Measurements from ENCODE around the gene KCNS1.

Gene KCNS1

GRCh38 chr20:45110301-45110700 lies 9.4 kb upstream of the KCNS1 start:
- in situ Hi-C loops (cut with HindIII; ENCODE audit: low sequenced_read_pairs): no loop called here

GRCh38 chr20:45109634-45110033 lies 8.7 kb upstream of the KCNS1 start:
- in situ Hi-C loops (cut with HindIII; ENCODE audit: low sequenced_read_pairs): no loop called here

GRCh38 chr20:45105317-45105716 lies 4.4 kb upstream of the KCNS1 start:
- in situ Hi-C loops (cut with HindIII; ENCODE audit: low sequenced_read_pairs): no loop called here

GRCh38 chr20:45104786-45105185 lies 3.9 kb upstream of the KCNS1 start:
- in situ Hi-C loops (cut with HindIII; ENCODE audit: low sequenced_read_pairs): loop anchor here (5.0 kb wide), 1 partner anchor 203 kb away; the partner anchor contains the start of genes MATN4 and RBPJL

GRCh38 chr20:45103072-45103471 lies 2.1 kb upstream of the KCNS1 start:
- in situ Hi-C loops (cut with HindIII; ENCODE audit: low sequenced_read_pairs): loop anchor here (5.0 kb wide), 1 partner anchor 204 kb away; the partner anchor contains the start of genes MATN4 and RBPJL

- in situ Hi-C loops (cut with HindIII; ENCODE audit: low sequenced_read_pairs): loop anchor here (5.0 kb wide), 1 partner anchor 206 kb away; the partner anchor contains the start of genes MATN4 and RBPJL
Observed at GRCh38 chr20:45101333-45101850, 465 bp upstream of the KCNS1 start.

- in situ Hi-C loops (cut with HindIII; ENCODE audit: low sequenced_read_pairs): no loop called here
Observed at GRCh38 chr20:45098103-45098773, 2.7 kb downstream of the KCNS1 start.

- in situ Hi-C loops (cut with HindIII; ENCODE audit: low sequenced_read_pairs): no loop called here
Observed at GRCh38 chr20:45097485-45098102, 3.3 kb downstream of the KCNS1 start.

GRCh38 chr20:45096781-45097180 lies 4.1 kb downstream of the KCNS1 start:
- in situ Hi-C loops (cut with HindIII; ENCODE audit: low sequenced_read_pairs): no loop called here

GRCh38 chr20:45095805-45096238 lies 5.1 kb downstream of the KCNS1 start:
- in situ Hi-C loops (cut with HindIII; ENCODE audit: low sequenced_read_pairs): no loop called here

GRCh38 chr20:45094864-45095574 lies 5.9 kb downstream of the KCNS1 start:
- in situ Hi-C loops (cut with HindIII; ENCODE audit: low sequenced_read_pairs): no loop called here

- in situ Hi-C loops (cut with HindIII; ENCODE audit: low sequenced_read_pairs): no loop called here
Observed at GRCh38 chr20:45094201-45094600, 6.7 kb downstream of the KCNS1 start.

- in situ Hi-C loops (cut with HindIII; ENCODE audit: low sequenced_read_pairs): no loop called here
Observed at GRCh38 chr20:45092898-45093297, 8.0 kb downstream of the KCNS1 start.

GRCh38 chr20:45091366-45091765 lies 9.6 kb downstream of the KCNS1 start:
- in situ Hi-C loops (cut with HindIII; ENCODE audit: low sequenced_read_pairs): no loop called here

- in situ Hi-C loops (cut with HindIII; ENCODE audit: low sequenced_read_pairs): no loop called here
Observed at GRCh38 chr20:45090481-45090880, 10.4 kb downstream of the KCNS1 start.

GRCh38 chr20:45088247-45088646 lies 12.7 kb downstream of the KCNS1 start:
- in situ Hi-C loops (cut with HindIII; ENCODE audit: low sequenced_read_pairs): no loop called here

GRCh38 chr20:45087814-45088213 lies 13.1 kb downstream of the KCNS1 start:
- in situ Hi-C loops (cut with HindIII; ENCODE audit: low sequenced_read_pairs): no loop called here

GRCh38 chr20:45087097-45087790 lies 13.7 kb downstream of the KCNS1 start:
- in situ Hi-C loops (cut with HindIII; ENCODE audit: low sequenced_read_pairs): no loop called here

- in situ Hi-C loops (cut with HindIII; ENCODE audit: low sequenced_read_pairs): no loop called here
Observed at GRCh38 chr20:45085867-45086266, 15.1 kb downstream of the KCNS1 start.

- in situ Hi-C loops (cut with HindIII; ENCODE audit: low sequenced_read_pairs): no loop called here
Observed at GRCh38 chr20:45085289-45085688, 15.6 kb downstream of the KCNS1 start.

- in situ Hi-C loops (cut with HindIII; ENCODE audit: low sequenced_read_pairs): no loop called here
Observed at GRCh38 chr20:45083127-45083526, 17.8 kb downstream of the KCNS1 start.

Measured in endothelial cell of hepatic sinusoid (primary cell).